ENCODE data around the gene CCDC74B. TPM values are rescaled to one million over a fixed set of nuclear protein-coding genes. Genes with fewer than 3 reads are reported as not detected.
A peak's percentile ranks its signal among the peaks of the same experiment; 100 is the strongest.
"Not testable (repeated sequence)": the region's sequence is repeated elsewhere in the genome, so short reads cannot be mapped to it uniquely, and the experiment has no call there.

The CCDC74B gene
- total and polyA plus RNA-seq, 2 of the 8 experiments (the other 6 are each of a cell fraction or from before 2014, with no cell fraction given), result 6.4 to 6.7 TPM

- not testable (repeated sequence) for H3K27ac ChIP-seq (ENCODE audit: low read depth, low read length); H3K18ac ChIP-seq (ENCODE audit: extremely low read depth, low read length); H2BK120ac ChIP-seq (replicated peaks; ENCODE audit: low read depth, low read length); H4K91ac ChIP-seq (replicated peaks; ENCODE audit: insufficient read length, low read length); H4K8ac ChIP-seq (ENCODE audit: extremely low read depth, insufficient read depth, low read length); FAIRE-seq; DNase-seq (ENCODE audit: low read depth in 1 of 2, low spot score in 2 of 2); H3K56ac ChIP-seq (replicated peaks; ENCODE audit: insufficient read length, low read depth, low read length); H3K23me2 ChIP-seq (ENCODE audit: low read depth, low read length); H4K5ac ChIP-seq (ENCODE audit: insufficient read length, low read depth, low read length); H3K27me3 ChIP-seq (replicated peaks in 1 of 4; ENCODE audit: control insufficient read depth in 3 of 4, extremely low read depth in 1 of 4, insufficient read depth in 3 of 4, low read length in 3 of 4); H3K79me1 ChIP-seq (ENCODE audit: low read depth, low read length); H3K4ac ChIP-seq (replicated peaks; ENCODE audit: insufficient read length, low read depth, low read length); H2AK5ac ChIP-seq (ENCODE audit: low read depth, low read length); H2AFZ ChIP-seq (ENCODE audit: low read length); H3K23ac ChIP-seq (ENCODE audit: insufficient read length); H2BK12ac ChIP-seq (ENCODE audit: low read depth, low read length); H3K9me3 ChIP-seq (ENCODE audit: insufficient read depth in 2 of 2, low read depth in 1 of 2, low read length in 1 of 2); H2BK5ac ChIP-seq (ENCODE audit: low read depth, low read length); H3K4me1 ChIP-seq (replicated peaks in 1 of 4; ENCODE audit: control insufficient read depth in 3 of 4, insufficient read depth in 4 of 4, low read length in 3 of 4); H3K36me3 ChIP-seq (ENCODE audit: control insufficient read depth in 2 of 4, insufficient read depth in 4 of 4, low read length in 3 of 4); H4K20me1 ChIP-seq (replicated peaks in 1 of 2; ENCODE audit: control insufficient read depth in 1 of 2, insufficient read depth in 2 of 2, low read length in 2 of 2); H2BK15ac ChIP-seq (ENCODE audit: low read length); H3K14ac ChIP-seq (ENCODE audit: insufficient read length); H2BK20ac ChIP-seq (ENCODE audit: low read length)
- Histone ChIP-seq H3K4me3 (ENCODE audit: extremely low read depth in 1 of 4, insufficient read depth in 2 of 4, low read depth in 3 of 4, low read length in 4 of 4) (peak overlapping the region; percentile 24 to 98 (median 44)), H3K79me2 (ENCODE audit: control insufficient read depth in 1 of 2, insufficient read depth in 2 of 2, low read length in 2 of 2) (peaks cover 14 to 37% of the 10 kb centered on the region in 2 experiments), H3K9ac (replicated peaks in 1 of 4; ENCODE audit: extremely low read depth in 1 of 4, low read depth in 3 of 4, low read length in 3 of 4) (peak overlapping the region in 1 of 4 experiments; percentile 51; a peak in 2 of 7 replicates), H3K4me2 (ENCODE audit: insufficient read depth in 1 of 2, low read depth in 2 of 2, low read length in 2 of 2) (peak overlapping the region; percentile 80 to 84)
- whole genome bisulfite sequencing, 2 experiments (ENCODE audit: extremely low coverage in 1 of 2, insufficient coverage in 1 of 2, insufficient read length in 1 of 2, insufficient replicate concordance in 2 of 2, low coverage in 1 of 2, low lambda C conversion rate in 2 of 2, missing lambda C conversion rate in 1 of 2), result 59% methylated on average over 9 of the region's 23 CpGs; no CpG with 5 or more reads in 1 of the 2 experiments
- CTCF ChIA-PET (ENCODE audit: partially characterized antibody), result interaction anchor here (1.0 to 3.9 kb wide), 2 partner anchors 38 to 151 kb away, joined by 4 to 28 read pairs; partner anchors contain the start of gene CCDC74B
- POLR2A ChIA-PET (ENCODE audit: partially characterized antibody), result interaction anchor here (1.4 to 1.7 kb wide), 3 partner anchors 9 to 150 kb away, joined by 3 to 9 read pairs (median 7); no protein-coding TSS in a partner anchor
Measured at GRCh38 chr2:130182826-130183511, 38.1 kb upstream of the CCDC74B start.

Data from H1 (cell line).